Epithelial cell of alveolus of lung (primary cell): ENCODE measurements around the gene DLX2. TPM values are rescaled to one million over a fixed set of nuclear protein-coding genes. Genes with fewer than 3 reads are reported as not detected.

Source experiments
- total RNA-seq: library from RNA; depleted of rRNA; stranded (reverse); fragments of >200 nt; gene quantifications from 2 replicates; pipeline ENCODE4 v1.2.1, GENCODE V29; 2015

Gene DLX2
- not detected in 2 replicates for total RNA-seq

GRCh38 chr2:172102391-172103359 is at the start of gene DLX2:
Gene DLX2, minus strand, starts transcription at chr2:172102900. Its CDS starts 362 bp downstream, at chr2:172102538.

GRCh38 chr2:172085460-172086159 is 17.1 kb downstream of the DLX2 start, which contains the start of gene DLX1:
Gene DLX1, plus strand, starts transcription at chr2:172085507. Its CDS starts 171 bp downstream, at chr2:172085678.

Other genes with a start within 250 kb of the DLX2 start
- gene SLC25A12, start 208.7 kb downstream of the DLX2 start, total RNA-seq: 14.5 and 16.2 TPM in 2 replicates
- 26.7 and 37.4 TPM in 2 replicates for gene HAT1, start 180.4 kb downstream of the DLX2 start, total RNA-seq
- gene METAP1D, start 102.9 kb downstream of the DLX2 start, total RNA-seq: 3.4 and 6.3 TPM in 2 replicates
- gene DLX1, start 17.4 kb downstream of the DLX2 start, total RNA-seq: not detected in 2 replicates